DND-41 (cell line): ENCODE results near the gene ACADVL.
A peak's percentile ranks its signal among the peaks of the same experiment; 100 is the strongest.

ENCODE experiments used
- ATAC-seq: fragments of 200-7000 bp; cut with Tn5 transposase; 3 replicates; pipeline ENCODE4 v1.9.1; 2021; ENCODE audit warnings: low read depth; ENCODE audit not compliant: insufficient read depth
- DNase-seq: peaks from one replicate; pipeline ENCODE4 v3.0.0-alpha.2; 2020
- H2AFZ ChIP-seq: 2 replicates; pipeline ENCODE4 v1.6.0; 2012; ENCODE audit warnings: low read depth, low read length
- H3K27ac ChIP-seq: 2 replicates; pipeline ENCODE4 v1.5.1; 2012; ENCODE audit warnings: low read length, inconsistent platforms
- H3K27me3 ChIP-seq: fragments of 200-600 bp; sonication (generic); 2 replicates; pipeline ENCODE4 v1.6.0; 2012; ENCODE audit warnings: low read length, mild to moderate bottlenecking, inconsistent platforms; ENCODE audit not compliant: insufficient read depth, poor library complexity
- H3K36me3 ChIP-seq: 2 replicates; pipeline ENCODE4 v1.5.1; 2012; ENCODE audit warnings: low read length, inconsistent platforms; ENCODE audit not compliant: insufficient read depth
- H3K4me1 ChIP-seq: 2 replicates; pipeline ENCODE4 v1.5.1; 2012; ENCODE audit warnings: mild to moderate bottlenecking, low read length; ENCODE audit not compliant: insufficient read depth
- H3K4me2 ChIP-seq: 2 replicates; pipeline ENCODE4 v1.6.0; 2012; ENCODE audit warnings: mild to moderate bottlenecking, moderate library complexity, low read length, inconsistent platforms; ENCODE audit not compliant: insufficient read depth
- H3K4me3 ChIP-seq, 2 experiments: fragments of 200-600 bp in 1 of 2; shearing (Covaris generic) in 1 of 2; 2 replicates each; pipeline ENCODE4 v1.5.1; 2012 to 2016; ENCODE audit warnings: inconsistent platforms in 2 of 2, low read length in 2 of 2, mild to moderate bottlenecking in 2 of 2, low read depth in 1 of 2, moderate library complexity in 1 of 2
- H3K79me2 ChIP-seq: 2 replicates; pipeline ENCODE4 v1.6.0; 2012; ENCODE audit warnings: low read length, inconsistent platforms; ENCODE audit not compliant: insufficient read depth
- H3K9ac ChIP-seq: 2 replicates; pipeline ENCODE4 v1.6.0; 2012; ENCODE audit warnings: low read depth, mild to moderate bottlenecking, inconsistent platforms, low read length, moderate library complexity
- H3K9me3 ChIP-seq: 2 replicates; pipeline ENCODE4 v1.5.1; 2012; ENCODE audit warnings: low read length, moderate library complexity, mild to moderate bottlenecking, inconsistent platforms; ENCODE audit not compliant: insufficient read depth, severe bottlenecking
- H4K20me1 ChIP-seq: 2 replicates; pipeline ENCODE4 v1.6.0; 2012; ENCODE audit warnings: low read length; ENCODE audit not compliant: insufficient read depth
- CTCF ChIP-seq: IDR thresholded peaks from 2 replicates; pipeline ENCODE4 v1.5.1; 2012; ENCODE audit warnings: borderline replicate concordance, low read length, moderate library complexity, mild to moderate bottlenecking; ENCODE audit not compliant: poor library complexity, severe bottlenecking; ENCODE audit errors: extremely low read depth
- EZH2 ChIP-seq: IDR thresholded peaks from 3 replicates; pipeline ENCODE4 v1.6.1; 2012; ENCODE audit warnings: borderline replicate concordance, low read depth, mild to moderate bottlenecking, moderate library complexity, low read length, inconsistent platforms; ENCODE audit not compliant: severe bottlenecking

The ACADVL gene

GRCh38 chr17:7204828-7205461 is 14.8 kb upstream of the ACADVL start:
- Histone ChIP-seq H4K20me1 (no peaks in the 10 kb centered on the region), H3K79me2 (no peaks in the 10 kb centered on the region), H3K4me3 (peak overlapping the region in 1 of 2 experiments; percentile 52; a peak in 2 of 4 replicates), H3K36me3 (peaks cover 15% of the 10 kb centered on the region), H3K27ac (peak overlapping the region; percentile 42; the same call in 1 of the 2 replicates), H3K27me3 (no peaks in the 10 kb centered on the region), H3K4me1 (peaks cover 19% of the 10 kb centered on the region), H3K9me3 (no peaks in the 10 kb centered on the region), H2AFZ (peak overlapping the region; percentile 70), H3K4me2 (peak overlapping the region; percentile 65), H3K9ac (peak overlapping the region; percentile 25)
- ATAC-seq = peak; percentile 88
- peak; percentile 93 for DNase-seq
- TF ChIP-seq CTCF (no peak), EZH2 (no peak)

- DNase-seq (no peak), ATAC-seq (no peak)
- Histone ChIP-seq H3K4me3 (peak overlapping the region in 1 of 2 experiments; percentile 52; a peak in 2 of 4 replicates), H3K27me3 (no peaks in the 10 kb centered on the region), H3K4me2 (peak overlapping the region; percentile 65), H3K4me1 (peaks cover 19% of the 10 kb centered on the region), H3K27ac (peak overlapping the region; percentile 42; the same call in 1 of the 2 replicates), H2AFZ (peak overlapping the region; percentile 70; the same call in 1 of the 2 replicates), H4K20me1 (no peaks in the 10 kb centered on the region), H3K9me3 (no peaks in the 10 kb centered on the region), H3K36me3 (peaks cover 15% of the 10 kb centered on the region), H3K79me2 (no peaks in the 10 kb centered on the region), H3K9ac (peak overlapping the region; percentile 25; the same call in 1 of the 2 replicates)
- TF ChIP-seq EZH2 (no peak), CTCF (no peak)
Measured at GRCh38 chr17:7205561-7205960, 14.2 kb upstream of the ACADVL start.

- Histone ChIP-seq H3K36me3 (peaks cover 15% of the 10 kb centered on the region), H3K9me3 (no peaks in the 10 kb centered on the region), H3K27me3 (no peaks in the 10 kb centered on the region), H3K79me2 (peaks cover 7% of the 10 kb centered on the region), H3K27ac (no peak overlapping the region), H4K20me1 (no peaks in the 10 kb centered on the region), H3K9ac (no peak overlapping the region), H3K4me1 (peaks cover 19% of the 10 kb centered on the region), H3K4me3 (no peak overlapping the region), H3K4me2 (no peak overlapping the region), H2AFZ (no peak overlapping the region)
- ATAC-seq (no peak), DNase-seq (no peak)
- TF ChIP-seq CTCF (no peak), EZH2 (no peak)
Measured at GRCh38 chr17:7207120-7208001, 12.4 kb upstream of the ACADVL start.
